SK-N-SH (cell line): ENCODE measurements around the gene RAPGEF6. TPM values are rescaled to one million over a fixed set of nuclear protein-coding genes. Genes with fewer than 3 reads are reported as not detected.

Experiments used
- CTCF ChIA-PET: fragments of 300-600, 350-600 bp; formaldehyde crosslinking; extraction: SDS; loops from one replicate; lab custom pipeline; 2021; lab: Yijun Ruan, JAX
- POLR2A ChIA-PET: fragments of 350-600 bp; sonication (Branson Sonifier 250); formaldehyde crosslinking; extraction: SDS; loops from one replicate; lab custom pipeline; 2020; ENCODE audit warnings: antibody characterized with exemption, inconsistent platforms; lab: Yijun Ruan, JAX
- DNase-seq: peaks from one replicate; pipeline ENCODE4 v3.0.0; 2012
- H2AFZ ChIP-seq: fragments of 200-600 bp; sonication (generic); 2 replicates; pipeline ENCODE4 v1.8.1; 2016; ENCODE audit warnings: antibody characterized with exemption, mild to moderate bottlenecking, low read depth
- H3F3A ChIP-seq: fragments of 200-600 bp; sonication (generic); replicated peaks from 2 replicates; pipeline ENCODE3; 2016; ENCODE audit warnings: antibody characterized with exemption, mild to moderate bottlenecking; ENCODE audit not compliant: insufficient read depth
- H3K27ac ChIP-seq, 2 experiments: fragments of 200-500 bp in 1 of 2; fragments of 200-600 bp in 1 of 2; sonication (Bioruptor generic) in 1 of 2; sonication (generic), shearing (Covaris generic) in 1 of 2; 2 replicates each; pipeline versions ENCODE4 v1.5.1 to v1.6.1; 2014 to 2016; ENCODE audit warnings: low read depth in 2 of 2, inconsistent platforms in 1 of 2, low read length in 1 of 2, mild to moderate bottlenecking in 1 of 2, mixed read lengths in 1 of 2
- H3K27me3 ChIP-seq: fragments of 200-600 bp; sonication (generic), shearing (Covaris generic); 2 replicates; pipeline ENCODE4 v1.6.1; 2016; ENCODE audit warnings: mixed run types; ENCODE audit not compliant: insufficient read depth
- H3K36me3 ChIP-seq, 2 experiments: fragments of 200-500 bp in 1 of 2; fragments of 200-600 bp in 1 of 2; sonication (Bioruptor generic) in 1 of 2; sonication (generic) in 1 of 2; replicated peaks in 1 of 2; 2 replicates each; pipeline versions ENCODE3 to v1.5.1; 2014 to 2016; ENCODE audit warnings: low read length in 1 of 2, mild to moderate bottlenecking in 1 of 2; ENCODE audit not compliant: insufficient read depth in 2 of 2, control insufficient read depth in 1 of 2
- H3K4me1 ChIP-seq, 2 experiments: fragments of 200-500 bp in 1 of 2; fragments of 200-600 bp in 1 of 2; sonication (Bioruptor generic) in 1 of 2; sonication (generic), shearing (Covaris generic) in 1 of 2; 2 replicates each; pipeline versions ENCODE4 v1.5.1 to v1.6.1; 2014 to 2016; ENCODE audit warnings: low read depth in 1 of 2, low read length in 1 of 2, mixed run types in 1 of 2; ENCODE audit not compliant: insufficient read depth in 2 of 2, control insufficient read depth in 1 of 2
- H3K4me2 ChIP-seq: fragments of 200-600 bp; sonication (generic), shearing (Covaris generic); 2 replicates; pipeline ENCODE4 v1.6.1; 2017; ENCODE audit warnings: mixed run types
- H3K4me3 ChIP-seq, 2 experiments: fragments of 200-500 bp in 1 of 2; fragments of 200-600 bp in 1 of 2; sonication (Bioruptor generic) in 1 of 2; sonication (generic), shearing (Covaris generic) in 1 of 2; 2 replicates each; pipeline versions ENCODE4 v1.5.1 to v1.8.1; 2014 to 2016; ENCODE audit warnings: low read depth in 2 of 2, inconsistent platforms in 1 of 2, low read length in 1 of 2, mild to moderate bottlenecking in 1 of 2, mixed read lengths in 1 of 2, moderate library complexity in 1 of 2
- H3K79me2 ChIP-seq: fragments of 200-600 bp; sonication (generic); 2 replicates; pipeline ENCODE4 v1.8.1; 2017; ENCODE audit warnings: mild to moderate bottlenecking; ENCODE audit not compliant: insufficient read depth
- H3K9ac ChIP-seq: fragments of 200-600 bp; sonication (generic); 2 replicates; pipeline ENCODE4 v1.6.1; 2017; ENCODE audit warnings: mixed run types
- H3K9me2 ChIP-seq: fragments of 200-600 bp; sonication (generic); 2 replicates; pipeline ENCODE4 v1.6.1; 2017; ENCODE audit warnings: mixed run types
- H3K9me3 ChIP-seq: fragments of 200-600 bp; sonication (generic); 2 replicates; pipeline ENCODE4 v1.6.1; 2017; ENCODE audit warnings: mixed run types, mild to moderate bottlenecking, moderate library complexity
- H4K20me1 ChIP-seq: fragments of 200-600 bp; sonication (generic); 2 replicates; pipeline ENCODE4 v1.6.1; 2017; ENCODE audit warnings: mild to moderate bottlenecking, mixed run types; ENCODE audit not compliant: insufficient read depth
- FOSL2 ChIP-seq: IDR thresholded peaks from 2 replicates; pipeline ENCODE4 v1.4.0; 2012; ENCODE audit warnings: low read depth, mild to moderate bottlenecking, moderate library complexity, borderline replicate concordance
- FOXM1 ChIP-seq: IDR thresholded peaks from 2 replicates; pipeline ENCODE4 v1.4.0; 2012; ENCODE audit warnings: low read depth, mild to moderate bottlenecking
- GATA2 ChIP-seq: sonication (generic); formaldehyde crosslinking; IDR thresholded peaks from 2 replicates; pipeline ENCODE4 v1.5.0; 2020; ENCODE audit warnings: mild to moderate bottlenecking, missing genetic modification reagents
- JUND ChIP-seq: IDR thresholded peaks from 2 replicates; pipeline ENCODE4 v1.4.0; 2012
- MAX ChIP-seq: IDR thresholded peaks from 2 replicates; pipeline ENCODE4 v1.4.0; 2012; ENCODE audit warnings: low read depth
- MEF2A ChIP-seq: IDR thresholded peaks from 2 replicates; pipeline ENCODE4 v1.4.0; 2012; ENCODE audit warnings: low read depth, borderline replicate concordance
- NFIC ChIP-seq: IDR thresholded peaks from 2 replicates; pipeline ENCODE4 v1.4.0; 2012; ENCODE audit warnings: borderline replicate concordance
- PBX3 ChIP-seq: IDR thresholded peaks from 2 replicates; pipeline ENCODE4; 2012
- RCOR1 ChIP-seq: fragments of 150-350 bp; IDR thresholded peaks from 2 replicates; pipeline ENCODE4 v1.6.1; 2017; ENCODE audit warnings: antibody characterized with exemption, low read length
- RFX5 ChIP-seq: IDR thresholded peaks from 2 replicates; pipeline ENCODE4 v1.6.1; 2012; ENCODE audit warnings: mild to moderate bottlenecking, improper control_type of control experiment, low read length
- RXRA ChIP-seq: IDR thresholded peaks from 2 replicates; pipeline ENCODE4 v1.4.0; 2012; ENCODE audit warnings: low read depth, mild to moderate bottlenecking, borderline replicate concordance
- TAF1 ChIP-seq: IDR thresholded peaks from 2 replicates; pipeline ENCODE4 v1.6.1; 2012; ENCODE audit warnings: low read depth, mild to moderate bottlenecking, low read length, moderate library complexity, borderline replicate concordance
- TCF12 ChIP-seq: IDR thresholded peaks from 2 replicates; pipeline ENCODE4 v1.4.0; 2012
- TEAD4 ChIP-seq: IDR thresholded peaks from 2 replicates; pipeline ENCODE4 v1.4.0; 2012; ENCODE audit warnings: mild to moderate bottlenecking, borderline replicate concordance; ENCODE audit not compliant: insufficient read depth
- USF2 ChIP-seq: fragments of 150-350 bp; IDR thresholded peaks from 2 replicates; pipeline ENCODE4 v1.6.1; 2017; ENCODE audit warnings: antibody characterized with exemption, low read length, low read depth, borderline replicate concordance
- ZBTB33 ChIP-seq: IDR thresholded peaks from 2 replicates; pipeline ENCODE4 v1.4.0; 2012; ENCODE audit warnings: low read depth, borderline replicate concordance
- WGBS: methylation state at CpG from one replicate; pipeline ENCODE4 v1.1.6; 2017; ENCODE audit warnings: low lambda C conversion rate; 5-methylcytosine and 5-hydroxymethylcytosine counted together
- polyA plus RNA-seq, 3 experiments: library from polyadenylated mRNA; depleted of rRNA; stranded (reverse); fragments of >200 nt; gene quantifications; 2 replicates each; pipeline ENCODE4 v1.2.3, GENCODE V29; 2012

The RAPGEF6 gene
- polyA plus RNA-seq, 1 of the 3 experiments (the other 2 are of a cell fraction), result 2.9 TPM

GRCh38 chr5:131473731-131474130 lies 161.3 kb downstream of the RAPGEF6 start:
- 96% methylated on average over 3 of the region's 3 CpGs for WGBS
- H3K27me3 ChIP-seq, result no peaks in the 10 kb centered on the region
- CTCF ChIA-PET, result no interaction called here

GRCh38 chr5:131466171-131466766 lies 168.8 kb downstream of the RAPGEF6 start:
- ChIA-PET CTCF (no interaction called here), POLR2A (no interaction called here)
- Histone ChIP-seq H2AFZ (no peak overlapping the region), H3K4me1 (no peaks in the 10 kb centered on the region; a peak in 1 of 4 replicates), H3K27me3 (no peaks in the 10 kb centered on the region), H3F3A (peaks cover 20% of the 10 kb centered on the region), H3K79me2 (no peaks in the 10 kb centered on the region), H3K9me3 (no peaks in the 10 kb centered on the region), H3K4me3 (no peak overlapping the region), H3K9me2 (no peaks in the 10 kb centered on the region), H3K9ac (no peak overlapping the region), H4K20me1 (no peaks in the 10 kb centered on the region), H3K27ac (peak overlapping the region in 1 of 2 experiments; percentile 55; a peak in 2 of 4 replicates), H3K4me2 (no peak overlapping the region), H3K36me3 (peaks cover 17 to 33% of the 10 kb centered on the region in 2 experiments)
- DNase-seq, result no peak
- TF ChIP-seq RFX5, result no peak
- no peak for TF ChIP-seq TAF1
- peak; percentile 71 for TF ChIP-seq PBX3
- TF ChIP-seq MEF2A, result no peak
- peak; percentile 31; the same call in 1 of the 2 replicates for TF ChIP-seq NFIC
- TF ChIP-seq TCF12, result peak; percentile 52; the same call in 1 of the 2 replicates
- TF ChIP-seq GATA2 (CRISPR knock-in tag), result no peak
- no peak for TF ChIP-seq TEAD4
- no peak for TF ChIP-seq RXRA
- 0 out of 2 replicates have a peak, but pooled peaks have one; percentile 51 for TF ChIP-seq ZBTB33
- TF ChIP-seq MAX, result 0 out of 2 replicates have a peak, but pooled peaks have one; percentile 15
- no peak for TF ChIP-seq FOXM1
- peak; percentile 75; the same call in 1 of the 2 replicates for TF ChIP-seq FOSL2
- no peak for TF ChIP-seq USF2
- TF ChIP-seq RCOR1, result no peak
- peak; percentile 54; the same call in 1 of the 2 replicates for TF ChIP-seq JUND
- 98% methylated on average over 3 of the region's 3 CpGs for WGBS

More at GRCh38 chr5:131473731-131474130, 161.3 kb downstream of the RAPGEF6 start:
- TF ChIP-seq RFX5 (no peak), USF2 (no peak), TAF1 (no peak)
- DNase-seq, result no peak
- POLR2A ChIA-PET, result no interaction called here
- Histone ChIP-seq H3F3A (peaks cover 13% of the 10 kb centered on the region), H3K27ac (no peak overlapping the region), H3K9me2 (no peaks in the 10 kb centered on the region), H3K4me3 (no peak overlapping the region), H3K36me3 (peaks cover 5 to 20% of the 10 kb centered on the region in 2 experiments), H3K79me2 (no peaks in the 10 kb centered on the region), H3K4me1 (peaks cover 0 to 11% of the 10 kb centered on the region in 2 experiments; a peak in 3 of 4 replicates), H2AFZ (no peak overlapping the region), H3K9ac (no peak overlapping the region), H3K4me2 (no peak overlapping the region), H3K9me3 (no peaks in the 10 kb centered on the region), H4K20me1 (no peaks in the 10 kb centered on the region)
